Skin epidermis (tissue), 12 donors: ENCODE data around the gene MFSD6L.

Experiments
- H3K27ac ChIP-seq, 21 experiments: fragments of 200-600 bp; sonication (generic) in 11 of 21; one replicate each; pipeline ENCODE4 v1.5.0; 2020; ENCODE audit warnings: mild to moderate bottlenecking in 3 of 21, inconsistent platforms in 2 of 21, moderate library complexity in 2 of 21
- H3K4me3 ChIP-seq, 7 experiments: fragments of 200-600 bp; sonication (generic) in 2 of 7; one replicate each; pipeline ENCODE4 v1.5.0; 2020; ENCODE audit warnings: inconsistent platforms in 2 of 7, mild to moderate bottlenecking in 2 of 7, moderate library complexity in 1 of 7

MFSD6L gene

DNA sequence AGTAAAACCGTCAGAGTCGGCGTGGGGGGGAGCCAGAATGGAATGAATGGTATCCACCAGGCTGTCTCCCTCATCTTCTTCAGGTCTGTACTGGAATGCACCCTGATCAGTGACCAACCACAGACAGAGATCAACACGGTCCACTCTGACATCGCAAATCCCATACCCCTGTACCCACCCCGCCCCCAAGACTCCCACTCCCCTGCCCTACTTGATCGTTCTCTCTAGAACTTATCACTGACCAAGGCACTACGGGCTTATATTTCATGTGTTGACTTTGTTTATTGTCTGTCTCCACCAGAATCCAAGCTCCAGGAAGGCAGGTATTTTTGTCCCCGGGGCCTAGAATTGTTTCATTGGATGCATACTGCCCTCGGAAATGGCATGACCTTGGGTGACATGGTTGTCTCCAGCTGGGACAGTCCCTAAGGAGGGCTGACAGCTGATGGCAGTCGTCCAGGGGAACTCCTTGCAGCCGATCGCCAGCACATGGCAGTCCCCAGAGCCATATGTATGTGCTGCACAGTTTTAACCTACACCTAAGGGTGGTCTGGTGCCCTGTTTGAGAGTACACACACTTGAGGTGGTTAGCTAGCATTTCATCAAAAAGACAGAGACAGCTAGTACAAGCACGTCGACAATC lies 526 bp upstream of the MFSD6L start:
- Histone ChIP-seq H3K27ac (no peak overlapping the region), H3K4me3 (peak overlapping the region in 2 of 7 experiments; percentile 16 to 30)

DNA sequence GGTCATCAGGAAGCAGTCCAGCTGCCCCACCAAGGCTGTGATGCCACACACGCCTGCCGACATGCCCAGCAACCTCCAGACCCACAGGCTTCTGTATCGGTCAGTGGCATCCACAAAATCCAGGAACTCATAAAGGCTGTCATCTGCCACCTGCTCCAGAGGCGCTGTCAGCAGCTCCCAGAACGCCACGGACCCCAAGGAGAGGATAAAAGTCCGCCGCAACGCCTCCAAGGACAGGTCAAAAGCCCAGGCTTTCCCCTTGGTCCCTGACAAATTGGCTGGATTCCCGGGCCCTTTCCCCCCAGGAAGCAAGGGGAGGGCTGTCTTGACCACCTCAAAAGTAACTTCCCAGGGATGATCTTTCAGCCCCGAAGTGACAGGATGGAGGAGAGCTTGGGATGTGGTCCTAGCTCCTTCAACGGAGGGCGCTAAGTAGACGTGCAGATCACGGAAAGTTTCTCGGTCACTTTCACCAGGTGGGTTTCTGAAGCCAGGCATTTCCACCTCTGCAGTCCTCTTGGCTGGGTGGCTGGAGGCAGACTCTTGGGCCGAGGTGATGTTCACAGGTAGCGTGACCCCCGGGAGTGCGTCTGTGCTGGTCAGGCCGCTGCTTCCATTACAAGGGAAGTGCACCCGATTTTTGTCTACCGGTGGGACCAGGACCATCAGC lies 854 bp downstream of the MFSD6L start:
- H3K27ac ChIP-seq: no peak overlapping the region
- no peak overlapping the region for H3K4me3 ChIP-seq

GRCh38 chr17:8797621-8798175 lies 1.5 kb downstream of the MFSD6L start:
- Histone ChIP-seq H3K4me3 (no peak overlapping the region), H3K27ac (no peak overlapping the region)

GRCh38 chr17:8794636-8795035 lies 4.5 kb downstream of the MFSD6L start:
- Histone ChIP-seq H3K4me3 (no peak overlapping the region), H3K27ac (peak overlapping the region in 3 of 21 experiments; percentile 10 to 39 (median 29))

DNA sequence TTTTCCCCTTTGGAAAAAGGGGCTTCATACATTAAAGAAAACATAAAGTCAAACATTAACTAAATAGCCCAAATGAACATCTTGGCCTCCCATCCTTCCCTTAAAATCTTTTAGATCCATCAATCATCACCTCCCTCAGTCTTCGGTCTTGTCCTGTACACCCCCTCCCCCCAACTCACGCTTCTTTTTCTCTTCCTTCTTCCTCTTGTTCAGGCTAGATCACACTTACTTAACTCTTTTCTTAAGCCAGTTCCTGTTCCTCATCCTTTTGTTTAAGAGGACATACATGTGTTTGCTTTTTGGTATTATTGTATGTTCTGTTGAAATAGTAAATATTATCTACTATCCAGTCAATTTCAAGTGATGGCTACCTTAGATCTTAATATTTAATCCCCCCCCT lies 5.5 kb downstream of the MFSD6L start:
- H3K27ac ChIP-seq: no peak overlapping the region
- no peak overlapping the region for H3K4me3 ChIP-seq

GRCh38 chr17:8792646-8793045 lies 6.5 kb downstream of the MFSD6L start:
- Histone ChIP-seq H3K4me3 (no peak overlapping the region), H3K27ac (no peak overlapping the region)

DNA sequence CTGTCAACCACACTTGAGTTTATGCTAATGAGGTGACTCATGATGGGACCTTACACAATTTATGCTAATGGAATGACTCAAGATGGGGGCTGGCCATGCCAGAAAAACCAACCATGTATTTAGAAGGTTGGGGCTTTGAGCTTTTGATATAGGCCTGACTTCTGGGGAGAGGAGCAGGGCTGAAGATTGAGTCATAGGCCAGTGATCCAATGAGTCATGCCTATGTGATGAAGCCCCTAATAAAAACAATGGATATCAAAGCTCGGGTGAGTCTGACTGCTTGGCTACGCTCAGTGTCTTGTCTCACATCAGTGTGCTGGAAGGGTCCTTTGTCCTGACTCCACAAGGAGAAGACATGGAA lies 7.3 kb downstream of the MFSD6L start:
- peak overlapping the region in 1 of 21 experiments; percentile 18 for H3K27ac ChIP-seq
- no peak overlapping the region for H3K4me3 ChIP-seq

DNA sequence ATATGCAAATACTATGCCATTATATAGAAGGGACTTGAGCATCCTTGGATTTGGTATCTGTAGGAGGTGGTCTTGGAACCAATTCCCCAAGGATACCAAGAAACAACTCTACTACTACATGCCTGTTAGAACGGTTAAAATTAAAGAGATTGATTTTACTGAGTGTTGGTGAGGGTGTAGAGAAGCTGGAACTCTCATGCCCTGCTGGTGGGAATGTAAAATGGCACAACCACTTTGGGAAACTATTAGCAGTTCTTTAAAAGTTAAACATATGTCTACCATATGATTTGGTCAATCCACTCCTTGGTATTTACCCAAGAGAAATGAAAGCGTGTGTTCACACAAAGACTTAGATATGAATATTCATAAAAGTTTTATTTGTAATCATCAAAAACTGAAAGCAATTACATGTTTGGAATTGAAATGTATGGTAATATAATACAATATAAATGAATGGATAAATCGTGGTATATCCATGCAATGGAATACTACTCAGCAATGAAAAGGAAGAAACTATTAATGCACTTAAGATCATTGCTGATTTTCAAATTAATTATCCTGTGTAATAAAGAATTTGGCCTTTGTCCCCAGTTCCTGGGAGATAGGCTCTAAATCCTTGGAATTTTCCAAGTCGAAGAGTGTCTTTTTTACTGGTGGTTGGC lies 7.8 kb downstream of the MFSD6L start:
- H3K4me3 ChIP-seq: no peak overlapping the region

DNA sequence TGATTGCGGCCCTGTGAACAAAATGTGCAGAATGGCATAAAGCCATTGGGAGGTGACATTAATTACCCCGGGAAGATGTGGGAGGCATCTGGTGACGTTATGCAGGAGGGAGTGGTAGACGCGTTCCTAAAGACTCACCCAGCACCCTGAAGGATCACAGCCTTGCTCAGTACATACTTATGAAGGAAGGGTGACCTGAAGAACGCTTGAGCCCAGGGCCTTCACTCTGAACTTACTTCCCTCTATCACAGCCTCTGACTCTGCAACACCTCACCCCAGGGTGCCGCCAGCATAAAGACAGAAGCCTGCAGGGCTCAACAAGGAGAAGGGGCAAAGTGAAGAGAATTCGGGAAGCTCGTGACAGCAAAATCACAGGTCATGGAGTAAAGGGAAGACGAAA lies 9.4 kb downstream of the MFSD6L start:
- H3K4me3 ChIP-seq: no peak overlapping the region
- no peak overlapping the region for H3K27ac ChIP-seq

More for the DNA sequence above, 7.8 kb downstream of the MFSD6L start:
- H3K27ac ChIP-seq: no peak overlapping the region

DNA sequence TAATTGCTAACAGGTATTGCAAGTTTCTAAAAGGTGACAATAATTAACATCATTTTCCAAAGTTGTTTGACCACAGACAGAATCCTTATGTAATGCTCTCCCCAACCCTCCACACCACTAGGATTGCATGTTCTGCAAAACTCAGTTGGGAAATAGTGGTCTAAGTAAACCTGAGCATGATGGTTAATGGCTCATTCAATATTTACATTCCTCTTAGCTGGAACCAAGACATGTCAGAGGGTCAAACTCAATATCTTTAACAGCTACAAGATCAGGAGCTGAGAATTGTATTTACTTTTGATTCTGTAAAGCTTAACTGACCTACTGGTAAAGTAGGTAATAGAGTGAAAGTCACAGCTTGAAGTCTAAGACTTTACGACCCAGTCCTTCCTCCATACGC lies 10.2 kb downstream of the MFSD6L start:
- H3K4me3 ChIP-seq: no peak overlapping the region

GRCh38 chr17:8785547-8786413 lies 13.4 kb downstream of the MFSD6L start:
- Histone ChIP-seq H3K4me3 (no peak overlapping the region), H3K27ac (no peak overlapping the region)

More for the DNA sequence above, 10.2 kb downstream of the MFSD6L start:
- no peak overlapping the region for H3K27ac ChIP-seq

DNA sequence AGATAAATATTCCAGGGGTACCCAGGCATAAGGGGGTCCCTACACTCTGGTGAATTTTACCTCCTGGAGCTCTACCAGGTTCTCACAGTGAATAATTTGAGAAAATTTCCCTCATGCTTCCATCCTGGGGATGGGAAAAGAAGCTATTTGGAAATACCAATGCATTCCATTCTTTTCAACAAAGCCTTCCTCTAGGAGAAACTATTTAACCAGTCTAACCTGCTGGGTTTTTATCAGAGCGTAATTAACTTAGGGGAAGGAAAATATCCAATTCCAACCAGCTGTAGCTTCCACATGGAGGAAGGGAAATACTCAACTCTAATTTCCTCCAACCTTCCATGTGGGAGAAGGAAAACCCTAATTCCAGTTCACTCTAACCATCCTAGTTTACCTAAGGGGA lies 17.0 kb downstream of the MFSD6L start:
- Histone ChIP-seq H3K4me3 (no peak overlapping the region), H3K27ac (peak overlapping the region in 1 of 21 experiments; percentile 32)

- H3K4me3 ChIP-seq: no peak overlapping the region
- no peak overlapping the region for H3K27ac ChIP-seq
These were observed 17.4 kb downstream of the MFSD6L start for GRCh38 chr17:8781776-8782175.

DNA sequence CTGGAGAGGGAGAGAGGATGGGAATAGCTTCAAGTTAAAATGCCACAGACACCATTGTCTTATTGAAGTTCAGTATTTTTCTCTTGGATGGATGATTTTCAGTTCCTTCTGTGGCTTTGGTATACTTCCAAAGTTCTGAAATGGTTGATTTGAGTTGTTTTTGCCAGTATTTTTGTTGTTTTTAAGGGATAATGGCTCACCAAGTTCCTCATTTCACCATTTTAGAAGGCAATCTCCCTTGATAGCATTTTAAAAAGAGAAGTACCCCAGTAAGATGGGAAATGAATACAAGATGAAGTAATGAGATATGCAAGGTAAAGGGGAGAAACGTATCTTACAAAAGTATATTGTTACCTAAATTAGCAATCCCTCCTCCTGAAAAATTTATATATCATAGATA lies 22.3 kb downstream of the MFSD6L start:
- Histone ChIP-seq H3K27ac (no peak overlapping the region), H3K4me3 (no peak overlapping the region)

GRCh38 chr17:8776248-8776647 lies 22.9 kb downstream of the MFSD6L start:
- no peak overlapping the region for H3K4me3 ChIP-seq
- H3K27ac ChIP-seq: no peak overlapping the region

DNA sequence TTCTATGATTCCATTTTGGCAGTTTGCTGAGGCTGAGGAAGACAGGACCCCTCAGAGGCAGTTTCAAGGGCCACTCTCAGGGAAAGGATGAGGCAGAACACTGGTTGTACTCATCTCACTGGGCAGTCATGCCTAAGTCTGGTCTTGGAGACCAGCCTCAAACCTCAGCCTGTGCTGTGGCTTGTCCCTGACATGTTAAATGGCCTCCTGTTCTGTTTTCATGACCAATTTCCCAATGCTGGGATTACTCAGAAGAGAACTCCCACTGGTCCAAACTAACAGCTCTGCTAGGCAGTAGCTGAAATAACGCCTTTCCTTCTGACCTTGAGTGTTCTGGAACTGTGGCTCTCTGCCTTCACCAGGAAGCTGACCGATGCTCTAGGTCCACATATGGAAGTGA lies 32.4 kb downstream of the MFSD6L start:
- no peak overlapping the region for H3K4me3 ChIP-seq
- H3K27ac ChIP-seq: no peak overlapping the region

- no peak overlapping the region for H3K27ac ChIP-seq
- no peak overlapping the region for H3K4me3 ChIP-seq
These were observed 37.2 kb downstream of the MFSD6L start for GRCh38 chr17:8762012-8762411.

DNA sequence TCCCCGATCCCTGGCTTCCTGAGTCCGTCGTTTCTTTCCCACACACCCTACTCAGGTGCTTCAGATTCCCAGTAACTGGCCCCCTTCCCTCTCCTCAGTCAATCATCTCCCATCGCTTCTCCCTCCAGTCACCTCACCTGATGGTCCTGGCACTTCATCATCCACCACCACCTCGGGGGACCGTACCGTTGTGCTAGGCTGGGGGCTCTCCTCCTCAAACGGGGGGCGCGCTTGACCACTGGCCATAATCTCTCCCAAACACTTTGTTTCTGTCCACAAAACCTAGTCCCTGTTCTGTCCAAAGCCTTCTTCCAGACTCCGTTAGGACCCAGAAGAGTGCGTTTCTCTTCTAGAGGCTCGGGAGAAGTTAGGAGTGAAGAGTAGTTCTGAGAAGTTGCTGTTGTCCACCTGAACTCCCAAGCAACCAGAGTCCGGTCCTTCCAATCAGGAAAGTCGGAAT lies 41.0 kb downstream of the MFSD6L start, which contains the start of gene SPDYE4:
Gene SPDYE4 (minus strand): TSS at position 410 of the 460 bp plus-strand sequence. CDS start 164 bp downstream, at position 246.
- Histone ChIP-seq H3K27ac (no peak within 1 kb of the TSS), H3K4me3 (no peak within 1 kb of the TSS)

DNA sequence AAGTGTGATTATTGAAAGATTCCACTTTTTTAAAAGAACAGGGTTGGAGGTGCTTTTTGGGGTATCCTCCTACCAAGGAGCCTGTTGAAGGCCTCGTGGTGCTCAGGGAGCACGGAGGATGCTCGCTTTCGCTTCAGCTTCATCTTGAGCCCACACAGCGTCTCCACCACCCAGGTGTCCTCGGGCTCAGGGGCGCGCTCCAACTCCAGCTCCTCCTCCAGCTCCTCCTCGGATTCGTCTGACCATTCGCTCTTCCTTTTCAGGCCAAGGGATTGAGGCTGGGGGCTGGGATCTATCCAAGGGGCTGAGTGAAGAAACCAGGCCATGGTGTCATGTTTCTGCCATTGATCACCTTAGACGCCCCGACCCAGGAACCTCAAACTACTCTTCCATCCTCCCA lies 42.0 kb downstream of the MFSD6L start:
- no peak overlapping the region for H3K27ac ChIP-seq
- H3K4me3 ChIP-seq: no peak overlapping the region
